GM08714 (cell line): ENCODE data around the gene HAPLN1.

Experiments
- H3K4me3 ChIP-seq: fragments of 200-500 bp; sonication (Bioruptor generic); 2 replicates; pipeline ENCODE4 v1.5.1; 2014; ENCODE audit warnings: mild to moderate bottlenecking, low read length, inconsistent platforms
- ZNF274 ChIP-seq: IDR thresholded peaks from 2 replicates; pipeline ENCODE4 v1.6.1; 2012; ENCODE audit warnings: mild to moderate bottlenecking, low read depth, low read length

HAPLN1 gene

DNA sequence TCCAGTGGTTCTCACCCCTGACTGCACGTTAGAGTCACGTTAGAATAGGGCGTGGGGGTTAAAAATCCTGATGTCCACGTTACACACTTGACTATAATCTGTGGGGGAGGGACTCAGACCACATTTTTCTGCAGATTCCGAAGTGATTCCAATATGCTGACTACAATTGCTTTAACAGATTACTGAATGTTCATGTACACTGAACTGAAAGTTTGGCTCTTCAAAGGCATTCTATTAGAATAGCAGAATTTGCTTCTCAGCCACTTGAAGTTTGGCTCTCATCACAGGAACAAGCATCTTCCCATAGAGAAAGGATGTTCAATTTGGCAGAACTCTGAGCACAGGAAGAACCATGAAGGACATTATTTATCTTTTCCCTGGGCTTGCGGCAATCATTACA, 84.5 kb downstream of the HAPLN1 start:
- no peak for TF ChIP-seq ZNF274
- no peak overlapping the region for H3K4me3 ChIP-seq

DNA sequence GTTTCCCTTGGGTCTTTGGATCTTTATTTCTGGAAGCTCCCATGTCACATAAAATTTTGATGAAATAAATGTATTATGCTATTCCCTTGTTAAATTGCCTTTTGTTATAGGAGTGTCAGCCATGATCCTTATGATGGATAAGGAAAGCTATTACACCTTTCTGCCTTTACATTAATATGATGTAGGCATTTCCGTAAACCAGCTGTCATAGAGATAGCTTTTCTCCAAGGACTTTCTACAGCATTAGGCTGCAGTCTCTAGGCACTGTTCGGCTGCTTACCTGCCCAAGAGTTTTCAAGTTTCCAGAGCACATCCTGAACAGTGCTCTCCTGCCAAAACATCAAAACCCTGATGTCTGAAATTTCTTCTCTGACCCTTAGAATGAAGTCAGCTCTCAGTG, 87.4 kb downstream of the HAPLN1 start:
- TF ChIP-seq ZNF274: no peak
- no peak overlapping the region for H3K4me3 ChIP-seq

DNA sequence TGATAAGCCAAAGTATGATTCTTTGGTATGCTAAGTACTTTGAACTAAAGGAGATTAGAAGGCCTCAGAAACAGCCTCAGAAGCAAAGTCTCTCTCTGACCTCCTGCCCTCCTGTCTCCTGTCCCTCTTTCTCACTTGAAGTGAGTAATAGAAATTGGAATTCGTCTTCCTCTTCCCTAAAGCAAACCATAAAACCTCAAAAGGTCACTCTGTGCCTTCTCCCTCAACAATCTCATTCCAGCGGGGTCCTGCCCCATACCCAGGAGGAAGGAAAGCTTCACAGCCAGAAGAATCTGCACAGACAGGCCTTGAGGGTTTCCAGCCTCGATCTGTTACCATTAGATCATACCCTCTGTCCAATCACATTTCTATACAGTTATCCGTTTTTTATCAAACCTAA, 87.8 kb downstream of the HAPLN1 start:
- no peak overlapping the region for H3K4me3 ChIP-seq
- no peak for TF ChIP-seq ZNF274

DNA sequence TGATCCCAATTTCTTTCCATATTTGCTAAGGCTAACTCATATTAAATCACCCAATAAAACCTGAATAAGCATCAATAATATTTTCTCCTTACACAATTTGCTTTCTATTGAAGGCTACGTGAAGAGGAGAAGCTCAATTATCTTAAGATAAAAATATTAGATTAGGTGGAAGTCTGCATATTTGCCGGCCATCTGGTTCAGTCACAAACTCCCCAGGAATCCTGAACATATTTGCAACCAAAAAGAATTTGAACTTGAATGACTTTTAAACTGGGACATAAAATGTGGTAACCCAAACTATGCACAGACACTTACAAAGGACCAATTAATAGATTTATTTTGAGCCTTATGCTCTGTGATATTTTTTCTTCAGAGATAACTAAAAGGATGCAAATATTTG, 92.3 kb downstream of the HAPLN1 start:
- TF ChIP-seq ZNF274: no peak
- no peak overlapping the region for H3K4me3 ChIP-seq

DNA sequence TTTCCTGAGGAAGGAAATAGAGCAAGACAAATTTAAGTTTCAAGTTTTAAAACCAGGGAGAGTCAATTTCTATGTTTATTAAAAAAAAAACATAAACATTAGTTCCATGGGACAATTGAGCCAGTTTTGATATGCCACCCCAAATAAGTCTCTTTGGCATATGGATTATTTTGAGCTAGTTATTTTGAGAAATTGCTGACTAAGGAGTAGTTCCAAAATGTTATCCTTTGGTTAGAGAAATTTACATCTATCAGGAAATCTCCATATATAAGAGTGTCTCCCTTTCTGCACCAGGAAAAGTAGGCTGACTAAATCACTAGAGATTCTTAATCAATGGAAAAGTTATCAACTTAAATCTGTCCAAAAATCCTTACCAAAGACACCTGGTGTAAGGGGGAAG, 105.8 kb downstream of the HAPLN1 start:
- TF ChIP-seq ZNF274: no peak

DNA sequence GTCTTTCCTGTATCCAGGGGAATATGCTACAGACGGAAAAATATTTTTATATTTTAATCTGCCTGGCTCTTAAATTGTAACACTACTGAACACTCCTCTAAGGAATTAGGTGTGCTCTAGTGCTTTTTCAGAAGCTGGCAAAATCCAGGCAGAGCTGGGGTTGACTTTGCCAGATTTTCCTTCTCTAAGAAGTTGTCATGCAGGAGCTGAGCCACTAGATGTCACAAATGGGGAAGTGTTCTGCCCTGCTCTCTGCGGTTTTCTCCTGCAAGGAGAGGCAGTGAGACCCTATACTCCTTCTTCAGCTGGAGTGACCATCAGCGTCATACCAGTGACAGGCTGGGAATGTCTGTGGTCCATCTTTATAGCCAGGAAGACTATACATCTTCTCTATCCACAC, 112.5 kb downstream of the HAPLN1 start:
- no peak overlapping the region for H3K4me3 ChIP-seq
- no peak for TF ChIP-seq ZNF274

More for the DNA sequence above, 105.8 kb downstream of the HAPLN1 start:
- no peak overlapping the region for H3K4me3 ChIP-seq

DNA sequence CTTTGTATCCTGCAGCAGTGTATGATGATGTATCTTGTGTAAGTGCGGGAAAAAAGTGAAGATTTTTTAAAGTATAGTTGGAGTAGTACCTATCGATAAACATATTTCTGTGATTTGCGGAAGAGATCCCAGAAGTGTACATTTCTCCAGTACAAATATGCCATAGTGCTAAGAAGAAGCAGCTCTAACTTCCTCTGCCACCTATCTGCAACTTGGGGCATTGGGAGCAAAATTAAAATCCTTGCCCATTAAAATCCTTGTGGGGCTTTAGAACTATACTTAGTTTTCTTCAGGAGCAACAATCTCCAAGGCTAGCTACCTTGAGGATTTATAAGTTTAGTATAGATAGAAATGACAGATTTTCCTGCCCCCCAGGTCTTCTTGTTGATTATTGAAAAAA, 125.4 kb downstream of the HAPLN1 start:
- H3K4me3 ChIP-seq: no peak overlapping the region
- TF ChIP-seq ZNF274: no peak

DNA sequence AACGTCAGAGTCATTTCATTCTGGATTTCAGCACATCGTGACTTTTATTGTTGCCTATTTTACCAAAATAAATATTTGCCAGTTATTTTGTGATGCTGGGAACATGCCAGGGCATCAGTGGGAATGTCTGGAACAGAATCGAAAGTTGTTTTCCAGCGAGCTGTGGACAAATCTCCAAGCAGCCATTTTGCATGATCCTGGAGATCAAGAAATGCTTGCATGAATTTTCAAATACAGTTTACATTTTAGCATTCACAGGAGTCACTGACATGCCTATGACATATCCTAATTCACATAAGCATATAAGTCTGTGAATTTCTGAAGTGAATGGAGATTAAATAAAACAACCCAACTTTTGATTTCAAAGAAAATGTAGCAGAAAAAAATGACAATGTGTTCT, 129.7 kb downstream of the HAPLN1 start:
- H3K4me3 ChIP-seq: no peak overlapping the region
- TF ChIP-seq ZNF274: no peak

DNA sequence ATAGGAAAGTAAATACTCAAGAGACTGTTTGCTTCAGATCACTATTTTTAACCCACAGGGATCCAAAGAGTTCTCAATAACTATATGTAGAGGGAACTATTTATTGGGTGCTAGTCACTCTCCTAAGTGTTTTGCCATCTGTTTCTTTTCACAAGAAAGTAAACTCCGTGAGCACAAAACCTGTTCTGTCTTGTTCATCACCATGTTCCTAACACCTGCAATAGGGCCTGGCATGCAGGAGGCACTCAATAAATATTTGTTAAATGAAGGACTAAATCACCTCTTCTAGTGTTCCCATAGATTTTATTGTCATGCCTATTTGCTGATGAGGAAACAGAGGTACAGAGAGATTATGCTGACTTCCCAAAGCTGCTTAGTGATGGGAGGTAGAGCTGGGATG, 130.9 kb downstream of the HAPLN1 start:
- TF ChIP-seq ZNF274: no peak

More for the DNA sequence above, 130.9 kb downstream of the HAPLN1 start:
- no peak overlapping the region for H3K4me3 ChIP-seq
